Measurements from ENCODE around the gene INPP1.
"Not testable (repeated sequence)": the region's sequence is repeated elsewhere in the genome, so short reads cannot be mapped to it uniquely, and the experiment has no call there.

Gene INPP1

DNA sequence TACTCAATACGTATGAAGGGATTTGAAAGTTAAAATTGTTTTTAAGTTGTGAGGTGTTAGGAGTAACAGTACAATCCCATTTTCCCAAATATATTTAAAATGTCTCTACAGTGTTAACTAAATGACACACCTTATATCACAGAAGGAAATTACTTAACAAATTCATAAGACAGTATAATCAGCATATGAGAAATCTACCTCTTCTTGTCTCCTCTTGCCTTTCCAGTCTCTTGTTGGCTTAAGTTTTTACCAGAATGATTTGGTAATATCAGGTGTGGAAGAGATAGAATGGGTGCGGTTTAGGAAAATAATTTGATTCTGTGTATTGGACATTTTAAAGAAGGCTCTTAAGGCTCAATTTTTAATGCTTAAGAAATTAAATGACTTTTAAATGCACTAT lies 9.5 kb upstream of the INPP1 start:
- DNase-seq = no peak
- no peak for ATAC-seq

DNA sequence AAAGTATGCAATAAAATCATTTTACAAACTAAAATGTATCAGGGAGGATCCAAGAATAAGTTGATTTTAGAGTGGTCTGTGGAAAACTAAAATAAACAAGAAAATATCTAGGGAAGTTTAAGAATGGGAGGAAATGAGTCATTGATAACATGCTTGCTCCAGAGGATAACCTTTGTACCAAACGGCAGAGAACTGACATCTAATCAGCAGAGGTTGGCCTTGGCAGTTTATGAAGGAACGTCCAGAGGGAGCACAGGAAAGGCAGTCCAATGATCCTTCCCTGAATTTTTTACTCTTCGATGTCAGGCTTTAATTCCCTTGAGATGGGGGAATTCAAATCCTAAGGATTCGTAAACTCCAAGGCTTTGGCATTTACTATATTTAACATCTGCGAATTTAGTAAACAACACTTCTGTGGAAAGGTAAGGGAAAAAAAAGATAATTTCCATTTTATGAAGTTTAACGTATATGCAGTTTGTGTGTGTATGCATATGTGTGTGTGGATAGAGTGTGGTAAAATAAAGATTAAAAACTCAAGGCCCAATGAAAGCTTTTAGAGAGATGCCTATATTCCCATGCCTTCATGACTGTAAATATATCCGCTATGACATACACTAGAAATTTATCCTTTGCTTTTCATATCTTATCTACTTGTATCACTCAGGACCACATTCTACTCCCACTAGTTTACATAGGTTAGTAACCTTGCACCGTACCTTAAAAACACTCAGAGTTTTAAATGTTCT lies 8.7 kb upstream of the INPP1 start:
- no peak for DNase-seq
- no peak for ATAC-seq

DNA sequence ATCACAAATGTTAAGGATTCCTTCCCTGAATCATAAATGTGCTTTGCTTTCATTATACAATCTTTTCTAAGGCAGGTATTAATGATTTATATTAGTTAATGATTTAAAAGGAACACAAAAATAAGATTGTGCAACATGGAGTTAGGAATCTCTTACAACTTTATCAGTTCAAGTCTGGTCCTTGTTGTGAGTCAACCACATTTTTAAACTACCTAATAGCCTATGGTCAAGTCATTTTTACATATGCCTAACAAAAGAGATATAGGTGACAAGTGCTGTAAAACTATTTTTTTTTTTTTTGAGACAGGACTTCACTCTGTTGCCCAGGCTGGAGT lies 8.2 kb upstream of the INPP1 start:
- DNase-seq (no peak), ATAC-seq (no peak)

DNA sequence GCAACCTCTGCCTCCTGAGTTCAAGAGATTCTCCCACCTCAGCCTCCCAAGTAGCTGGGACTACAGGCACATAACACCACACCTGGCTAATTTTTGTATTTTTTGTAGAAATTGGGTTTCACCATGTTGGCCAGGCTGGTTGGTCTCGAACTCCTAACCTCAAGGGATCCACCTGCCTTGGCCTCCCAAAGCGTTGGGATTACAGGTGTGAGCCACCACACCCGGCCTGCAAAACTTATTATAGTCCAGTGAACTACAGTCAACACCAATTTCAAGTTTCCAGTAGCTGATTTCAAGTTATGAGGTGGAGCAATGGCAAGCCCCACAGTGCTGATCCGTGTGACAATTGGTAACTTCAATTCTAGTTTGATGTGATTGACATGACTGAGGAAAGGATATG lies 7.8 kb upstream of the INPP1 start:
- not testable (repeated sequence) for DNase-seq, ATAC-seq

DNA sequence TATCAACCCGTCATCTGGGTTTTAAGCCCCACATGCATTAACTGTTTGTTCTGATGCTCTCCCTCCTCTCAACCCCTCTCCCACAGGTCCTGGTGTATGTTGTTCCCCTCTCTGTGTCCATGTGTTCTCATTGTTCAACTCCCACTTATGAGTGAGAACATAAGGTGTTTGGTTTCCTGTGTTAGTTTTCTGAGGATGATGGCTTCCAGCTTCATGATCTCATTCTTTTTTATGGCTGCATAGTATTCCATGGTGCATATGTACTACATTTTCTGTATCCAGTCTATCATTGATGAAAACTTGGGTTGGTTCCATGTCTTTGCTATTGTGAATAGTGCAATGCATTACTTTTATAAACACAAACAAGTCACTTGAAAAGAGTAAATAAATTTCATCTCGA lies 7.0 kb upstream of the INPP1 start:
- no peak for ATAC-seq
- no peak for DNase-seq

DNA sequence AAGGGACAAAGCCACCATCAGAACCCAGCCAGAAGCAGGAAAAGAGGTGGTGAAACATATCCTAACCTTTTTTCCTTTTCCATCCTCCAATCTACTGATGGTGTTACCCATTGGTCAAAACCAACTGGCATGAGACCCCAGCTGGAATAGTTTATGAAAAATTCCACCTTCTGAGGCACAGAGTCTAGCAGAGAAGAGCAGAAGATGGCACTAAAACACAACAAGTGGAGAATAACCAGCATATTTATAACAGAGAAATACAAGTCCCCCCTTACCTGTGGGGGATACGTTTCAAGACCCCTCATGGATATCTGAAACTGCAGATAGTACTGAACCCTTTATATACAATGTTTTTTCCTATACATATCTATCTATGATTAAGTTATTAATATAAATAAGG lies 4.9 kb upstream of the INPP1 start:
- DNase-seq = no peak

DNA sequence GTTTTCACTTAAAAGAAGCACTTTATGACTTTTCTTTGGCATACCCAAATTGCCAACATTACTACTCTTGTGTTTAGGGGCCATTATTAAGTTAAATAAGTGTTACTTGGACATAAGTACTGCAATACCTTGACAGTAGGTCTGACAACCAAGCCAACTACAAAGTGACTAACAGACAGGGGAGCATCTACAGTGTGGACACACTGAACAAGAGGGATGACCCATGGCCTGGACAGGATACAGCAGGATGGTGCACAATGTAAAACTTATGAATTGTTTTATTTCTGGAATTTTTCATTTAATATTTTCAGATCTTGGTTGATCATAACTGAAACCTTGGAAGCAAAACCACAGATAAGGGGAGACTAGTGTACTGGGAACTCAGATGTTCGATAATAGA lies 4.0 kb upstream of the INPP1 start:
- DNase-seq (no peak), ATAC-seq (no peak)

More for the DNA sequence above, 4.9 kb upstream of the INPP1 start:
- no peak for ATAC-seq

DNA sequence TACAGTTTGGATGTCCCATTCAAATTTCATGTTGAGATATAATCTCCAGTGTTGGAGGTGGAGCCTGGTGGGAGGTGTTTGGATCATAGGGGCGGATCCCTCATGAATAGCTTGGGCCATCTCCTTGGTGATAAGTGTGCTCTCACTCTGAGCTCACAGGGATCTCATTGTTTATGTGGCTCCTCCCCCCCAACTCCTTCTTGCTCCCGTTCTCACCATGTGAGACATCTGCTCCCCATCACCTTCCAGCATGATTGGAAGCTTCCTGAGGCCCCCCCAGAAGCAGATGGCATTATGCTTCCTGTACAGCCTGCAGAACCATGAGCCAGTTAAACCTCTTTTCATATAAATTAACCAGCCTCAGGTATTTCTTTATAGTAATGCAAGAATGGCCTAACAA lies 3.0 kb upstream of the INPP1 start:
- DNase-seq (no peak), ATAC-seq (no peak)

DNA sequence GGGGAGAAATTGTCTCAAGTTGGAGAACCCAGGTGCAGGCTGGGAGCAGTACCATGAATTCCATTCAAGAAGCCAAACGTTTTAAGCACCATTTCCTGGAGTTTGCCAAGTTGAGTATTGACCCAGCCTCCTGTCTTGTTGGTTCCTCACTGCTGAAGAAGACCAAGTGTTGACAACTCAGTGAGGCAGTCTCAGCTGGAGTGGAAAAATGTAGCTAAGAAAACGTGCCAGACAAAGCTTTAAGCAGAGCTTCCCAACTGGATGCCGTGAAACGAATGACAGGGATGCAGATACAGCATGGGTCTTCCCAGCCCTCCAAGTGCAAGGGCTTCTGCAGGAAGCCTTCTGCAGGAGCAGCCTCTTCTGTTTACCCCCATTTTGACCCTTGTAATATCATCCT lies 778 bp upstream of the INPP1 start:
- no peak for DNase-seq
- no peak for ATAC-seq

DNA sequence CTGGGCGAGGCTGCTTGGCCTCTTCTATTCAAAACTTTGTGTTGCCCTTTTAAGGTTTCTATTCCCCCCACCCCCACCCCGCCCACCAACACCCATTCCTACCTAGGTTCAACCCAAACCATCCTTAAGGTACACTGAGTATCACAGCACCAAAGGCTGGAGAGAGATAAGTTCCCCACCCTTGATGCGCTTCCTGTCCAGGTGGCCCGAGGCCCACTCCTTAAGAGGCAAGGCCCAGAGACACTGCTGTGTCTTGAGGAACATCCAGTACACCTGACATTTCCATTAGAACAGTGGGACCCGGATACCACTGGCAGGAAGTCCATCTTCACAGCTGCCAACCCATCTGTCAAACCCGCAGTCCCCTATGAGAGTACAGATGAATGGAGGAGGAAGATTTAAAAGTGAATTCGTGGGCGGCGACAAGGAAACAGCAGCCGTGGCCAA lies 277 bp upstream of the INPP1 start:
- no peak for DNase-seq
- ATAC-seq = peak; percentile 35

DNA sequence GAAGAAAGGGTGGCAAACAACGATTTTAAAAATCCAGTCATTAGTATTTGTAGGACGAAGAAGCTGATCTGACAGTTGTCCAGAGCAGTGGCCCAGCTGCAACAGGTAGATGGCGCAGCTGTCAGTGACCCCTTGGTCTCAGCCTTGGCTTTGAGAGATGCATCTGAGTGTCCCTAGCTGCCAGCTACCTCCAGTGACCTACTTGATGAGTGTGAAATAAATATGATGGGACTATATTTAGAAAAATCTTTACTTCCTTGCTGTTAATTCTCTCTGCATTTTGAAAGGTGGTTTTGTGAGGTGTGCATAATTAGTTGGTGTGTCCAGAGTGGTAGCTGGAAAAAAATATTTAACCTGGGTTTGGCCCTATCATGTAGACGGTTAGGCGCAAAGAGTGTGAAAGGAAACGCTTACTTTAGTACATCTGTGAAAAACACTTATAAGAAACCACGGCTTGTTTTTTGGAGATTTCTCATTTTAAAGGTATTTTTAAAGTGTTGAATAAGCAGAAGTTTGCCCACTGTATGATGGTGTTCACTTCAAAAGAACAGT lies 963 bp downstream of the INPP1 start:
- ATAC-seq (peak; percentile 25), DNase-seq (no peak)

DNA sequence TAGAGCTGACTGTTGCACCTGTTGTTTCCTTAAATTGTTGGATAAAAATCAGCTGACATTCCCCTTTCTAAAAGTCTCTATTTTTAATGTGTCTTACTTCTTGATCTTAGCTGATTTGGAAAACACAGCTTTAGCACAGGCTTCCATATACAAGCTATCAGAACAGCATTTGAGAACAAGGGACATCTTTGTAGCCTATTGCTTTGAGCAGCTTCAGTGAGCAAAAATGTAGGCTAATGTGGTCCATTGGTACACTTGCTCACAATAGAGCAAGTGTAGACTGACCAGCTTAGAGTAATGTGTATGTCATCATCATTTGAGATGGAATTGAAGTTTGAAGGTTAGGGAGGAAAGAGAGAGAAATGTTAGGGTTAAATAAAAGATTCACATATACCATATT lies 7.0 kb downstream of the INPP1 start:
- ATAC-seq = no peak
- no peak for DNase-seq

DNA sequence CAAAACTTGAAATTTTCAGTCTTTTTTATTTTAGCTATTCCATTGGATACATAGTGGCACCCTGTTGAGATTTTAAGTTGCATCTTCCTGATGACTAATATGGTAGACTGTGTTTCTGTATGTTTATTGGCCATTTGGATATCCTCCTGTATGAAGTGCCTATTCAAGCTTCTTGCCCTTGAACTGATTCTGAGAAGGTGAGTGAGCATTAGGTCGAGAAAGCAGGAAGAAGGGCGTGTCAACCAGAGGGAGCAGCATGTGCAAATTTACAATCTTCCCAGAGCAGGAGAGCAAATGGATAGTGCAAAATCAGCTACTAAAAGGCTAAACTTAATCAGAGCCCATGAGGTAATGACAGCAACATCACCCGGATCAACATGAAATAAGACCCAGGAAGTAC lies 8.6 kb downstream of the INPP1 start:
- DNase-seq (no peak), ATAC-seq (no peak)

DNA sequence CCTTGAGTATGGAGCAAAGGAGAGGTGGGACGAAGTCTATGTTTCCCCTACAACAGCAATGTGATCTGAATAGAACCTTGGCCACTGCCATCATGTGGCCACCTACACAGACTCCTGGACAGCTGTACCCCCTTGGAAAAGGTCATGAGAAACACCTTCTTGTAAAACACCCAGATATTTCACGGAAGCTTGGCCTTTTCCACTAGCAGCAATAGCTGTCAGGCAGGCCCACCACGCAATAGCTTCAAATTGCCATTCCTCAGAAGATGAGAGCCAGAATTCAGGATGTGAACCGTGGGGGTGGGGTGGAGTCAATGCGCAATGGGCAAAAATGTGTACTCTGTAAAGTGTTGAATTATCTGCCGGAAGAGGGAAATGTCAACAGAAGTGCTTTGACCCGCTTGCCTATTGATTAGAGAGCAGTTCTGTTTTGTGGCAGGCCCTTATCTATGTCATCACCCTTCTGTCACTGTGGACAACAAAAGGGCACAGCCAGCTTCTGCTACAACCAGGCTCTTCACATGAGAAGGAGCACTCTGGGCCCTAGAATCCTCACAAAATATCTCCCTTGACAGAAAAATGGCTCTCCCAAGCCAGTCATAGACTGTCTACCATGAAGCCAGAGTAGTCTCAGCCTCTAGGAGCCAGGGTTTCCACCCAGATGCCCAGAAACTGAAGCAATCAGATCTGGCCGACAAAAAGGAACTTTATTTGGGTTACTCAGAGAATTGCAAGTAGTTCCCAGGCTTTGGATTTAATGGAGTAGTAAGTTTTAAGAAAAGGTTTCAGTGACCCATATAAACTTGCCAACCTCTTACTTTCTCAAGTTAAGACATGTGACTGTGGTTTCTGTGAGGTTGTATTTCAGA lies 9.5 kb downstream of the INPP1 start:
- ATAC-seq (no peak), DNase-seq (no peak)

DNA sequence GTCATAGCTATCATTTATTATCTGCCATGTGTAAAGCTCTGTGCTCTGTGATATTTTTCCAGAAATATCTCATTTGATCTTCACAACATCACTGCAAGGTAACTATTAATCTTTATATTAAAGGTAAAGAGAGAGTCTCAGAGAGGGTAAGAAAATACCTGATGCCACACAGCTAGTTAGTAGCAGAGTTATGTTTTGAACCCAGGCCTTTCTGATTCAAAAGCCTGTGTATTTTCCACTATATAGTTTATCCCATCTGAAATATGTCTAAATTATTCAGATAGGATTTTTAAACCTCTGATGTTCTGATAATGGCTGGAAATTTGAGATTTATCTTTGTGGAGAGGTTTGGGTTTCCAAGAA lies 10.1 kb downstream of the INPP1 start:
- ATAC-seq = no peak
- no peak for DNase-seq

DNA sequence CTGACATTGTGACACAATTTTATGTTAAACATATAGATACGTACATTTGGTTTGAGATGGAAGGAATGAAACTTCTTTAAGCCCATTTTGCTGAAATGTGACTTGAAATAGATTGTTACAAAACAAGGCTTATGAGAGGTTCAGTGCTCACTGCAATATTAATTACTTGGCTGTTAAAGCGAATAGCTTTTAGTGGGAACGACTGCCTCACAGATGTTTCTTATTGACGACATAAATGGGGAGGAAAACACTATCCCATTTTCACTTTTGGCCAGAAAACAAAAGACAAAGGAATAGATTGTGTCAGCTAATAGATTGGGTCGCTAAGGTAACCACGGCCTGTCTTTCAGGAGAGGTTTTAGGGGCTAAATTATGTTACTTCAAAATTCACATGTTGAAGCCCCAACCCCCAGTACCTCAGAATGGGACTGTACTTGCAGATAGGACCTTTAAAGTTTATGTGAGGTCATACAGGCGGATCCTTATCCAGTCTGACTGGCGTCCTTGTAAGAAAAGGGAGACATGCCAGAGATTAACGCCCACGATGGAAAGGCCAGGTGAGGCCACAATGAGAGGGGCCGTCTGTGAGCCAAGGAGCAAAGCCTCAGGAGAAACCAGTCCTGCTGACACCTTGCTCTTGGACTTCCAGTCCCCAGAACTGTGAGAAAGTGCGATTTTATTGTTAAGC lies 10.8 kb downstream of the INPP1 start:
- ATAC-seq (no peak), DNase-seq (no peak)

DNA sequence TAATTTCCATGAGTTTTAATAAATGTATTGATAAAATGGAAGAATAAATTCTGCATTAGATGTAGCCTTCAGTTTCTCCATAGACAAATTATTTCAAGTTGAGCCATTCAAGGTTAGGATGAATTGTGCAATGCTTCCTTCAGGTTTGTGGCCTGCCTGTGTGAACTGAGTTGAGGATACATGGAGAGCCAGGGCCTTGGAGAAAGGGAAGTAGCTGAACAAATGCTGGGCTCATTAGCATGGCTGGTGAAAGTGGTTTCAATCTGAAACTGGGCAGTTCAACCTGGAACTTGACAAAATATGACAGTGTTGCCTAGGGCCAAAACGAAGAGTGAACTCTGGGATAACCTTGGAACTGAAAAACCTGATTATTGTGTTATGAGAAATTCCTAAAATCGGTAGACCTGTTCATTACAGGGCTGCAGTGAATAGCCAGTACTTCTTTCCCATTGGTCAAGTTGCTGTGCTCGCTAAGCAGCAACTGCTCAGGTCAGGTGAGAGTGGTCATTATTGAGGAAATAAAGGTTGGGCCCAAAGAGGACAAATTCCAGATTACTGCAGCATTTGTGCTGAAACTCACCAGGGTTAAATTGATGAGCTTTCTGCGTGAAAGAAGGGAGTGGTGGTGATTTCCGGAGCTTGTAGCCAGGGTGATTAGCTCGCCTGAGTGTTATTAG lies 12.7 kb downstream of the INPP1 start:
- ATAC-seq (no peak), DNase-seq (no peak)

DNA sequence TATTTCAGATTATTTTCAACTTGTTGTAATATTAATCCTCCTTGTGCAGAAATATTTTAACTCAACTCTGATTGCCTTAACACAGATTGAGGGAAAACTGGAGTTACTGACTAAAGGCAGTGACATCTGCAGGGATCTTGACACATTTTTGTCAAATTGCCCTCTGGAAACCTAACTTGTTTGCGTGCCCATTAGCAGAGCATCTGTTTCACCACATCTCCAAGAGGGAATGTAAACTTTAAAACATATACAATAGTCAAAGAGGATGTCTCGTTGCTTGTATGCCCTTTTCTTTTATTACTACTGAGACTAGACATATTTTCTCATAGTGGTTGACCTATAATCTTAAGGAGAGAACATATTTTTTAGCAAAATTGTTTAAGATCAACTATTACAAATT lies 14.2 kb downstream of the INPP1 start:
- no peak for DNase-seq
- no peak for ATAC-seq

DNA sequence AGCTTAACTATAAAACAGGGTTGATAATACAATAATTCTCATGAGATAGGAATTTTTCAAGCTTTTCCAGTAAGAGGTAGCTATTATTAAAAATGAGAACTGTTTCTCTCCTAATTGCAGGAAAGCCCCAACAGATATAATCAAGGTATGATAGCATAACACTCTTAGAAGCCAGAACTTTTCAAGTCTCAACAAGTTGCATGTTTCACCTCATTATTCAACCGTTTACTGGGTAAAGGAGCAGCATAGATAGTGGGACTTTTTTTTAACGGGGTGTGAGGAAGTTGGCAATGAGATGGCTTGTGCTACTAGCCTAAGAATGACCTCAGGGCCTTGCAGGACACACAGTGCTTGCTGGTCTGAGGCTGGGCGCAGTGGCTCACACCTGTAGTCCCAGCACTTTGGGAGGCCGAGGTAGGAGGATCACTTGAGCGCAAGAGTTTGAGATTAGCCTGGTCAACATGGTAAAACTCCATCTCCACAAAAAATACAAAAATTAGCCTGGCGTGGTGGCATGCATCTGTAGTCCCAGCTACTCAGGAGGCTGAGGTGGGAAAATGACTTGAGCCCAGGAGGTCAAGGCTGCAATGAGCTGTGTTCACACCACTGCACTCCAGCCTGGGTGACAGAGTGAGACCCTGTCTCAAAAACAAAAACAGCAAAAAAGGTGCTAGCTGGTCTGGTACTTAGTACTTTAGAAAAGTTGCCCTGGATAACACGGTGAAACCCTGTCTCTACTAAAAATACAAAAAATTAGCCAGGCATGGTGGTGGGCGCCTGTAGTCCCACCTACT lies 15.5 kb downstream of the INPP1 start:
- DNase-seq, ATAC-seq: not testable (repeated sequence)

DNA sequence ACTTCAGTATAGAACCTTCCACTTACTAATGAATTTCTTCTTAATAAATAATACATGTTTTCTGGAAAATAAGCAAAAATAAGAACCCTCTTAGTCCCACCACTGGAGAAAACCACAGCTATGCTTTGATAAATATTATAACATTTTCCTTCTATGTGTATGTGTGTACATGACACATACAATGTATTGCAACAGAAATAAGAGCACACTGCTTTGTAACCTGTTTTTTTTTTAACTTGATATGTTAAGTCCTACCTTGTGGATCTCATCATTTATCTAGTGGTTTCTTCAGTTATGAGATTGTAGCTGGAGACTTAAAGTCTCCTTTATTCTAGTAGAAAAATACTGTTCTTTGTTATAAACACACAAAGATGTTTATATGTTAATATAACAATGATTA lies 17.2 kb downstream of the INPP1 start:
- ATAC-seq (no peak), DNase-seq (no peak)

DNA sequence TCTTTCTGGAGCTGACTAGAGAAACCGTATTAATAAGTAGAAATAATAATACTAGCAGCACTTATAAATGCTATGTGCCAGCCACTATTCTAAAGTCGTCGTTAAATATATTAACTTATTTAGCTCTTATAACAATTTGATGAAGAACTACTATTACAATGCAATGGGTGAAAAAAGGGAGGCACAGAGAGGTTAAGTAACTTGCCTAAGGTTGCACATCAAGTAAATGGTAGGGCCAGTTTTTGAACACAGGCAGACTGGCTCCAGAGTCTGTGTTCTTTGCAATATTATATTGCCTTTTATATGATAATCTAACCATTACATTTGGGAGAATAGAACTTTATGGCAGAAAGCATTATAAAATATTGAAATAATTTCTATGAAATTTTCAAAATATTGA lies 17.6 kb downstream of the INPP1 start:
- DNase-seq (no peak), ATAC-seq (no peak)

DNA sequence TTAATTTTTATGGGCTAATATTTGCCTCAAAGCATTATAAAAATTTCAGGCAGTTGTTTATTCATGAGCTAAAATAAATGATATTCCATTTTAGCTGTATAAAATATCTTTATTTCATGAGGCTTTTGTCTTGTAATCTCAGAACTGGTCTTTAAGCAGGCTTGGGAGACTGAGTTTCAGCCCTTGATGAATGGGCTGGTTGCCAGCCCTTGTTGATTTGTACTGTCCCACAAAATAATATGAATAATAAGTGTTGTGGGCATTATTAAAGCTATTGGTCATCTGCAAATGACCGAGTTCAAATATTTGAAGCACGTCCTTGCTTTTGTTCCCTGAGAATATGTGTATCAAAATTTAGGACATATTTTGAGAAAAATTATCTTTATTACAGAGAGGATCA lies 18.2 kb downstream of the INPP1 start:
- DNase-seq (no peak), ATAC-seq (no peak)
